ENCODE results near the gene RNF166.

Gene RNF166

DNA sequence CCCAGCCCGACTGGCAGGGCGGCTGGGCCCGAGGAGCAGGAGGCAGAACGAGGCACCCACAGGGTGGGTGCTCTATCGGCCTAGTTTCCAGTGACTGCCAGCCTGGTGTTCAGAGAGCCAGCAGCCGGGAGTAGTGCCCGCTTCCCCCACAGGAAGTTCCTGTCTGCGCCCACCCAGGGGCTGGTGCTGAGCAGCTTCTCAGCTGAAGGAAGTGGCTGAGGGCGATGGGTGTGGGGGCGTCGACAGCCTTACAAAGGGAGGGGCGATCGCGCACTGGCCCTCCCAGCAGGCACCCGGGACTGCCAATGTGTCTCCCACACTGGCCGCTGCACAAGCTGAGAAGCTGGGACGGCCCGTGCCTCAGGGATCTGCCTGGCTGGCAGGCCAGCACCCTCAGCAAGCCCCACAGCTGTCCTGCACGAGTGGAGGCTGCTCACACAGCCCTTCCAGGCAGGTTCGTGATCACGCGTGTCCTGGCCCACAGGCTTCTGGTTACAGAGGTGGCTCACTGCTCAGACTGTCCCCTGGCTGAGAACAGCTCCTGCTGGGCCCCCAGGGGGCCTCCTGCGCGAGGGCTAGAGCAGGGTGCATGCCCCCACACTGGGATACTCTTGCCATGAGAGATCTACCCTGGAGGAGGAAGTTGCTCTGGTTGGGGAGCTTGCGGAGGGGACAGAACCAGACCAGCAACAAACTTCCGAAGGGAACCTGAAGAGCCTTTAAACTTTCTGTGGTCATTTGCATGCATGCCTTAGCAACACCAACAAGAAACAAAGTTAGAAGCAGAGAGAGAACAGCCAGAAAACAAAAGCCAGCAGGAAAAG is 2.5 kb downstream of the RNF166 start:
- Histone ChIP-seq H3K9me3 (ENCODE audit: low read length) (no peaks in the 10 kb centered on the region), H3K4me1 (ENCODE audit: insufficient read depth, low read length) (peaks cover 21% of the 10 kb centered on the region), H3K27me3 (ENCODE audit: insufficient read depth, low read length) (no peaks in the 10 kb centered on the region), H2AFZ (ENCODE audit: low read depth, low read length) (no peak overlapping the region), H3K36me3 (ENCODE audit: insufficient read depth, low read length) (peaks cover 1% of the 10 kb centered on the region), H3K4me3 (ENCODE audit: low read length) (no peak overlapping the region)

DNA sequence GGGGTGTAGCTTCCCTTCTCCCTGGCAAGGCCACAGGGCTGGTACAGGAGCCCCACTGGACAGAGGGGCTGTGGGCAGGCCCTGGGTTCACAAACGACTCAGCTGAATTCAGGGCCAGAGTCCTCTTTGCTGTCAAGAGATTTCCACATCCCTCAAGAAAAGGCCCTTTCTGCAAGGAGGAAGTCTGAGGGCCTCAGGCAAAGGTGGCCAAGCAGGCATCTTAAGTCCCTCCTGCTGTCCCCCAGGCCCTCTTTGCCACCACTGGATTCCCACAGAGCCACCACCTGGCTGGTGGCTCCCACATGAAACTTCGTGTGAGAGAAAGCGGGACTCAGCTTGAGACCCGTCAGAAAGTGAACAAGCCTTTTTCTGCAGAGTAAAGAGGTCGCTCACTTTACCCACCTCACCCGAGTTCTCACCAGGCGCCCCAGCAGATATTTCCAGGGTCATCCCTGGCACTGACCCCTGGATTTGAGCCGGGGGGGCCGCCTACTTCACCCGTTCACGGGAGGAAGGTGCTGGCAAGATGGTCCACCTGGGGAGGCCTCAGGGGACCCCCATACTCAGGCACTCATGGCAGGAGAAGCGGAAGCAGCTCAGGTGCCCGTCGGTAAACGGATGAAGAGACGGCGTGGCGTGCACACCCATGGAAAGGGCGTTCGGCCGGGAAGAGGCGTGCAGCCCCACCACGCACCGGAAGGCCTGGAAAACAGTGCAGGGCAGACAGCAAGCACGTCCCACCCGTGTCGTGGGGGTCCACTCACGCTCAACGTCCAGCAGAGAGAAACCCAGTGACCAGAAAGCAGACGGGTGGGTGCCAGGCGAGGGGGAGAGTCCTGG is 3.6 kb downstream of the RNF166 start:
- Histone ChIP-seq H3K4me3 (ENCODE audit: low read length) (no peak overlapping the region), H3K27me3 (ENCODE audit: insufficient read depth, low read length) (no peaks in the 10 kb centered on the region), H3K9me3 (ENCODE audit: low read length) (no peaks in the 10 kb centered on the region), H3K36me3 (ENCODE audit: insufficient read depth, low read length) (peaks cover 12% of the 10 kb centered on the region), H3K4me1 (ENCODE audit: insufficient read depth, low read length) (peaks cover 21% of the 10 kb centered on the region), H2AFZ (ENCODE audit: low read depth, low read length) (no peak overlapping the region)

- Histone ChIP-seq H3K36me3 (ENCODE audit: insufficient read depth, low read length) (peaks cover 16% of the 10 kb centered on the region), H3K9me3 (ENCODE audit: low read length) (no peaks in the 10 kb centered on the region), H3K27me3 (ENCODE audit: insufficient read depth, low read length) (no peaks in the 10 kb centered on the region), H3K4me1 (ENCODE audit: insufficient read depth, low read length) (peaks cover 13% of the 10 kb centered on the region), H3K4me3 (ENCODE audit: low read length) (no peak overlapping the region), H2AFZ (ENCODE audit: low read depth, low read length) (no peak overlapping the region)
Measured at GRCh38 chr16:88701581-88702370, 4.4 kb downstream of the RNF166 start.

DNA sequence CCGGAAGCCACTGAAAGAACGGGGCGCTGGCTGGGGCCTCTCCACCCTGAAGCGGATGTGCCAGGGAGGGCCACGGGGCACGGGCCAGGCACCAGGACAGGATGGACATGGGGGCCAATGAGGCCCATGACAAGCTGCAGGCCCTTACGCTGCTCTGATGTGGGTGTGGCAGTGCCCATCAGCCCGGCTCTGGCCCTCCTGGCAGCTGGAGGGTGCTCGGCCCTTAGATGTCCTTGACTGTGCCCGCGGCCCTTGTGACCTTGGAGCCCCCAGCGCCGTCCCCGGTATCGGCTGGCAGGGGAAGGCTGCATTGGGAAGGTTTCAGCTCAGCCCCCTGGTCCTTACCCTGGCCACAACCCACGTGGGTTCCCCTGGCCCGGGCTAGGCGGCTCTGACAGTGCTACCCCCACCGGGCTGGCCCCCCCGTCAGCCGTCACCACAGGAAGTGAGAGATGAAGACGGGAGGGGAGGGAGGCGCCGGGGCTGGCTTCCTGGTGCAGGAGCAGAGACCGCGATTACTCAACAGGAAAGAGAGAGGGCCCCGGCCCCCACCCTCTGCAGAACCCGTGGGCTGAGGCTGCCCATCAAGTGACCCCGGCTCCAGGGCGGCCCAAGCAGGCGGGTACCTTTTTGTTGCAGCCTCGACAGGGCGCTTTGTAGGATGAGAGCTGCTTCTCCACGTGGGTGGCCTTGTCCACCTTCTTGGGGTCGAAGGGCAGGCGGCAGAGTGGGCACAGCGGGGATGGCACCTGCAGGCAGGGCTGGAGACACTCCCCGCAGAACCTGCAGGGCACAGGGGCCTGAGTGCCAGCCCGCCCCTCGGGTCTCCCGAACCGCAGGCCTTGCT is 5.3 kb downstream of the RNF166 start:
- peaks cover 10% of the 10 kb centered on the region for H3K4me1 ChIP-seq (ENCODE audit: insufficient read depth, low read length)
- H3K4me3 ChIP-seq (ENCODE audit: low read length), result no peak overlapping the region
- no peak overlapping the region for H2AFZ ChIP-seq (ENCODE audit: low read depth, low read length)
- H3K27me3 ChIP-seq (ENCODE audit: insufficient read depth, low read length), result no peaks in the 10 kb centered on the region
- no peaks in the 10 kb centered on the region for H3K9me3 ChIP-seq (ENCODE audit: low read length)
- peaks cover 16% of the 10 kb centered on the region for H3K36me3 ChIP-seq (ENCODE audit: insufficient read depth, low read length)

DNA sequence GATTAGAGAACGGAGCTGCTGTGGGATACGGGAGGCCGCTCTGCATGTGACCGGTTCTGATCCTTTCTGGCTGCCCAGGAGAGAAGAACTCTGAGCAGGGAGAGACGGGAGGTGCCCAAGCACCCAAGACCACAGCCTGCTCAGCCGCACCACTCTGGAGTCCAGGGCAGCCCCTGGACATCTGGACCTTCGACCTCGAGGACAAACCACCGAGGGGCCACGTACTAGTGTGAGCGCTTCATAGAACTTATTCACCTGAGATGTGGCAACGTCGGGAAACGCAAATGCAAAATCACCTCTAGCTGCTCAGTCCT is 5.9 kb downstream of the RNF166 start:
- Histone ChIP-seq H3K4me3 (ENCODE audit: low read length) (no peak overlapping the region), H3K4me1 (ENCODE audit: insufficient read depth, low read length) (peaks cover 6% of the 10 kb centered on the region), H3K27me3 (ENCODE audit: insufficient read depth, low read length) (no peaks in the 10 kb centered on the region), H3K36me3 (ENCODE audit: insufficient read depth, low read length) (peaks cover 16% of the 10 kb centered on the region), H2AFZ (ENCODE audit: low read depth, low read length) (no peak overlapping the region), H3K9me3 (ENCODE audit: low read length) (no peaks in the 10 kb centered on the region)

- H3K4me1 ChIP-seq (ENCODE audit: insufficient read depth, low read length), result no peaks in the 10 kb centered on the region
- no peaks in the 10 kb centered on the region for H3K9me3 ChIP-seq (ENCODE audit: low read length)
- H2AFZ ChIP-seq (ENCODE audit: low read depth, low read length), result no peak overlapping the region
- no peak overlapping the region for H3K4me3 ChIP-seq (ENCODE audit: low read length)
- peaks cover 16% of the 10 kb centered on the region for H3K36me3 ChIP-seq (ENCODE audit: insufficient read depth, low read length)
- no peaks in the 10 kb centered on the region for H3K27me3 ChIP-seq (ENCODE audit: insufficient read depth, low read length)
Measured at GRCh38 chr16:88699180-88699579, 7.0 kb downstream of the RNF166 start.

- Histone ChIP-seq H3K27me3 (ENCODE audit: insufficient read depth, low read length) (no peaks in the 10 kb centered on the region), H2AFZ (ENCODE audit: low read depth, low read length) (no peak overlapping the region), H3K9me3 (ENCODE audit: low read length) (no peaks in the 10 kb centered on the region), H3K4me1 (ENCODE audit: insufficient read depth, low read length) (no peaks in the 10 kb centered on the region), H3K4me3 (ENCODE audit: low read length) (no peak overlapping the region), H3K36me3 (ENCODE audit: insufficient read depth, low read length) (peaks cover 16% of the 10 kb centered on the region)
Measured at GRCh38 chr16:88698646-88699045, 7.6 kb downstream of the RNF166 start.

GRCh38 chr16:88697831-88698615 is 8.2 kb downstream of the RNF166 start:
- Histone ChIP-seq H3K4me1 (ENCODE audit: insufficient read depth, low read length) (no peaks in the 10 kb centered on the region), H3K27me3 (ENCODE audit: insufficient read depth, low read length) (no peaks in the 10 kb centered on the region), H3K4me3 (ENCODE audit: low read length) (no peak overlapping the region), H3K9me3 (ENCODE audit: low read length) (no peaks in the 10 kb centered on the region), H3K36me3 (ENCODE audit: insufficient read depth, low read length) (peaks cover 16% of the 10 kb centered on the region), H2AFZ (ENCODE audit: low read depth, low read length) (no peak overlapping the region)

GRCh38 chr16:88697116-88697830 is 8.9 kb downstream of the RNF166 start:
- H2AFZ ChIP-seq (ENCODE audit: low read depth, low read length), result no peak overlapping the region
- no peak overlapping the region for H3K4me3 ChIP-seq (ENCODE audit: low read length)
- H3K4me1 ChIP-seq (ENCODE audit: insufficient read depth, low read length), result no peaks in the 10 kb centered on the region
- no peaks in the 10 kb centered on the region for H3K9me3 ChIP-seq (ENCODE audit: low read length)
- no peaks in the 10 kb centered on the region for H3K27me3 ChIP-seq (ENCODE audit: insufficient read depth, low read length)
- peaks cover 16% of the 10 kb centered on the region for H3K36me3 ChIP-seq (ENCODE audit: insufficient read depth, low read length)

DNA sequence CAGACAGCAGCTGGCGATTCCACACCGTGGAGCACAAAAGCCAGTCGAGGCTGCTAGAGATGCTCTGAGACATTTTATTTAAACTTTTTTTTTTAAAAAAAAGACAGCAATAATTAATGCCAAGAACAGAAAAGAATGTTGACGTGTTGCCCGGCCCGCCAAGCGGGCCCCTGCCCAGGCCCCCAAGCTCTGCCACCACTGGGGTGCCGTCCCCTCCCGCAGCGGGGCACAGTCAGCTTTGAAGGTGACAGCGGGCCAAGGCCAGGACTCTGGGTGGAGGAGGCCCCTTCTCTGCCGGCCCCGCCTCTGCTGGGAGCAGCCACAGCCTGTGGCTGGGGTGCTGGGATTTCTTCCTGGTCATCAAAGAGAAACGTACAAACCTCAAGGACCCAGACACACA is 9.8 kb downstream of the RNF166 start:
- Histone ChIP-seq H3K4me1 (ENCODE audit: insufficient read depth, low read length) (no peaks in the 10 kb centered on the region), H3K9me3 (ENCODE audit: low read length) (no peaks in the 10 kb centered on the region), H3K36me3 (ENCODE audit: insufficient read depth, low read length) (peaks cover 16% of the 10 kb centered on the region), H3K27me3 (ENCODE audit: insufficient read depth, low read length) (peaks cover 2% of the 10 kb centered on the region), H2AFZ (ENCODE audit: low read depth, low read length) (no peak overlapping the region), H3K4me3 (ENCODE audit: low read length) (no peak overlapping the region)

- no peak overlapping the region for H2AFZ ChIP-seq (ENCODE audit: low read depth, low read length)
- H3K4me3 ChIP-seq (ENCODE audit: low read length), result no peak overlapping the region
- peaks cover 8% of the 10 kb centered on the region for H3K27me3 ChIP-seq (ENCODE audit: insufficient read depth, low read length)
- peaks cover 16% of the 10 kb centered on the region for H3K36me3 ChIP-seq (ENCODE audit: insufficient read depth, low read length)
- no peaks in the 10 kb centered on the region for H3K4me1 ChIP-seq (ENCODE audit: insufficient read depth, low read length)
- no peaks in the 10 kb centered on the region for H3K9me3 ChIP-seq (ENCODE audit: low read length)
Measured at GRCh38 chr16:88695753-88696152, 10.5 kb downstream of the RNF166 start.
